Renal cortical epithelial cell (primary cell): ENCODE results near the gene ZC3HAV1L. TPM values are rescaled to one million over a fixed set of nuclear protein-coding genes. Genes with fewer than 3 reads are reported as not detected.
A peak's percentile ranks its signal among the peaks of the same experiment; 100 is the strongest.
"Not testable (repeated sequence)": the region's sequence is repeated elsewhere in the genome, so short reads cannot be mapped to it uniquely, and the experiment has no call there.

Source experiments
- DNase-seq: peaks from one replicate; pipeline ENCODE4 v3.0.0-alpha.2; 2011; ENCODE audit warnings: low read depth
- total RNA-seq: library from RNA; depleted of rRNA; stranded (reverse); fragments of >200 nt; gene quantifications from 2 replicates; pipeline ENCODE4 v1.2.3, GENCODE V29; 2014

ZC3HAV1L gene
- total RNA-seq, 1 donor from 2014 or later: 34.9 TPM

DNA sequence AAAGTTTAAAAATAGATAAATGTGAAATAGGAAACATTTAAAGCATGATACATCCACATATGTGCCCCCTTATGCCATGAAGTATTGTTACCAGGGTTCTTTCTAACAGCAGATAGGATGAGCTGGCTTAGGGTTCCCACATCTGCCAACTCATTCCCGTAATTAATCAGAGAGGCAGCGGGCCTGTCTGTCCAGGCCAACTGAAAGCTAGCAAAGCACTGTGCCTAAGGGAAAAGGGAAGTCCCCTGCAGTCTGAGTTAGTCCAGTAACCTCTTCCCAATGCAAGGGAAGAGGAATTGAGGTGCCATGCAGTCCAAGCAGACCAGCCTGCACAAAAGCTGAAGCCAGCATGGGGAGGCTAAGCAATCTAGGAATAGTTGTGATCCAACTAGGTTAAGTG is 18.3 kb upstream of the ZC3HAV1L start:
- no peak for DNase-seq

DNA sequence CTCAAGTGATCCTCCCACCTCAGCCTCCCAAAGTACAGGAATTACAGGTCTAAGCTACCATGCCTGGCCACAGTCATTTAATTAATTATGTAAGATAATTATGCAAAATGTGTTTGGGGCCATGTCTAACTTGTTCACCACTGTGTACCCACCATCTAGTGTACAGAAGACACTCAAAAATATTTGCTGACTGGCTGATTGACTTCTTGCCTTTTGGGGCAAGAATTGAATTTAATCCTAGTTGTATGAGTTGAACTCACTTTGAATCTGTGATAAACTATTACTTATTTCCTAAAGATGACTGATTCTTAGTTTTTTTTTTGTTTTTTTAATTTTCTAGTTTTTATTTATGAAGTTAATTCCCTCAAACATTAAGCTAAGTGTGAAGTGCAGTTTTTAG is 15.8 kb upstream of the ZC3HAV1L start:
- no peak for DNase-seq

DNA sequence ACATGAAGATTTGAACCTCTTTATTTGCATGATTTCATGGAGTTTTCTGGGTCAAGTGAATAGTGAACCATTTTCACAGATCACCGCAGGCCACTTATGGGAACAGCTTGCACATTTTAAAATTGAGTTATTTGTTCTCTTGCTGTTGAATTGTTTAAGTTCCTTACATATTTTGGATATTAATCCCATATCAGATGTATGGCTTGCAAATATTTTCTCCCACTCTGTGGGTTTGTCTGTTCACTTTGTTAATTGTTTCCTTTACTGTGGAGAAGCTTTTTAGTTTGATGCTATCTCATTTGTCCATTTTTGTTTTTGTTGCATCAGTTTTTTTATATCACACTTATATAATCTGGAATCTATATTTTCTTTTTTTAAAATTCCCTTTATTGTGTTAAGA is 14.1 kb upstream of the ZC3HAV1L start:
- no peak for DNase-seq

DNA sequence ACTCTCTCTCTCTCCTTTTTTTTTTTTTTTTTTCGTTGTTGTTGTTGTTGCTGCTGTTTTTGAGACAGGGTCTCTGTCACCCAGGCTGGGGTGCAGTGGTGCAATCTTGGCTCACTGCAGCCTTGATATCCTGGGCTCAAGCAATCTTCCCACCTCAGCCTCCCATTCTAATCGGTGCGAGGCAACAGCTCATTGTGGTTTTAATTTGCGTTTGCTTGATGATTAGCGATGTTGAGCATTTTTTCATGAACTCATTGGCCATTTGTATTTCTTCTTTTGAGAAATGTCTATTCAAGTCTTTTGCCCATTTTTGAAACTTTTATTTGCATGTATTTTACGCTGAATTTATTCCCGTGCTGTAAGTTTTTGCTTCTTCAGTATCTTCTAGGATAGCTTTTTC is 13.3 kb upstream of the ZC3HAV1L start:
- DNase-seq: no peak

DNA sequence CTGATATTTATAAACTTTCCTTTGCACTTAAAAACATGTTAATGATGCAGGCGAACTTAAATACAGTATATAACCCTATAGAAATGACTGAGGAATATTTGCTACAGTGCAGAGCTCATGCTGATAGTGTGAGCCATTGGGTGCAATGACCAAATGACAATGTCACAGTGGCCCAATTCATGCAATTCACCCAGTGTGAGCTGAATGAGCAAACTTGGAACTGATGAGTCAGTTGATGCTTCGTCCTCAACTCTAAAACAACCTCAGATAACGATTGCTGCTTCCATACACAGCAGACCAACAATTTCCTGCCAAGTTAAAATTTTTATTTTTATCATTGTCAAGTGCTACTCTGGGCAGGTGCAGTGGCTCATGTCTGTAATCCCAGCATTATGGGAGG is 12.1 kb upstream of the ZC3HAV1L start:
- no peak for DNase-seq

DNA sequence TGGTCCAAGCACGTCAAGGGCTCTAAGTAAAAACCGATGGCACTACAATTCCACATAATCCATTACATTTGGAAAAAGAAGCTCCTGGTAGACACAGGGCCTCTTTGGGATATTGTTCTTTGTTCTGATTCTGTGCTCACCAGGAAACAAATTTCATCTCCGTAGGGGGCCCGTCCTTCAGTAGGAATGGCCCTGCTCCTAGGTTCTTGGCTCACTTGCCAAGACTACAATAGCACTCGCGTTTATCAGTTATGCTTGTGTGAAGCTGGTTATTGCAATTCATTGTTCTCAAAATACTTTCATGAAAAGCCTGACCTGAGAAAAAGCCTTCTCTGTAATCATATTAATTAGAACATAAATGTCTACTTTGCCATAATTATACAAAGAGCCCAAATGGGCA is 10.3 kb upstream of the ZC3HAV1L start:
- DNase-seq: no peak

DNA sequence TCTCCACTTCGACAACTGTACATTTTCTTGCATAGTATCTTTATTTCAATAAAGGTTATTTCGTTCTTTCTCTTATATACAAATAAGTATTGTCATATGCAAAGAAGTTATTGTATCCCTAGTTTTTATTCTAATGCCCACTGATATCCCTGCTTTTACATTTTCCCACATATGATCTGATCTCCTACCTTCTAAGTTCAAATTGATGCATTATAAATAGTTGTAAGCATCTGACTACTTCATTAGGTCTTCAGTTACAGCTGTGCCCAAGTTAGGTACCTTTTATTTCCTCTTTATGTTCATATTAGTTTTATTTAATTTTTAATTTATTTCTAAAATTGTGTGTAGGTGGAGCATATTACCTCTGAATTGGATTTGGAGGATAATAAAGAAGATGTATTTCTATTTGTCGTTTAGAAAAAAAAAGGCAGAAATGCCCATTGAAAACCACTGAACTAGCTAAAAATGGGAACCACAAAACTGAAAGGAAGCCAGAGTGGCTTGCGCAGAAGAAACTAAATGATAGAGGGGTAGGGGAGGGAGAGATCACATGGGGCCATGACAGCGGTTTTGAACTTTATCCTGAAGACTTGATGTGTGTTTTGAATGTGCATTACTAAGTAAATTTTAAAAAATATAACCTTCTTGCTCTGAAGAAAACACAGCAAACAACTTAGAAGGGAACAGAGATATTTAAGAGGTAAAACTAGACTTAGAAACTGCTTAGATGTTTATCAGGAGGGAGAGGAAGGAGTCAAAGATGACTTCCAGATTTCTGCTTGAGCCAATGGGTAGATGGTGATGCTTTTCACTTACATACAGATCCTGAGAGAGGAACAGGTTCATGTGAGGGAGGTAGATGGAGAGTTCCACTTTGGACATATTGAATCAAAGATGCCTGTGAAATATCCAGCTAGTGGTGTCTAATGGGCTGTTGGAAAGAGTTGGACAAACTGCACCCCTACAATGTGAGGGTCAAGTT is 9.3 kb upstream of the ZC3HAV1L start:
- no peak for DNase-seq

DNA sequence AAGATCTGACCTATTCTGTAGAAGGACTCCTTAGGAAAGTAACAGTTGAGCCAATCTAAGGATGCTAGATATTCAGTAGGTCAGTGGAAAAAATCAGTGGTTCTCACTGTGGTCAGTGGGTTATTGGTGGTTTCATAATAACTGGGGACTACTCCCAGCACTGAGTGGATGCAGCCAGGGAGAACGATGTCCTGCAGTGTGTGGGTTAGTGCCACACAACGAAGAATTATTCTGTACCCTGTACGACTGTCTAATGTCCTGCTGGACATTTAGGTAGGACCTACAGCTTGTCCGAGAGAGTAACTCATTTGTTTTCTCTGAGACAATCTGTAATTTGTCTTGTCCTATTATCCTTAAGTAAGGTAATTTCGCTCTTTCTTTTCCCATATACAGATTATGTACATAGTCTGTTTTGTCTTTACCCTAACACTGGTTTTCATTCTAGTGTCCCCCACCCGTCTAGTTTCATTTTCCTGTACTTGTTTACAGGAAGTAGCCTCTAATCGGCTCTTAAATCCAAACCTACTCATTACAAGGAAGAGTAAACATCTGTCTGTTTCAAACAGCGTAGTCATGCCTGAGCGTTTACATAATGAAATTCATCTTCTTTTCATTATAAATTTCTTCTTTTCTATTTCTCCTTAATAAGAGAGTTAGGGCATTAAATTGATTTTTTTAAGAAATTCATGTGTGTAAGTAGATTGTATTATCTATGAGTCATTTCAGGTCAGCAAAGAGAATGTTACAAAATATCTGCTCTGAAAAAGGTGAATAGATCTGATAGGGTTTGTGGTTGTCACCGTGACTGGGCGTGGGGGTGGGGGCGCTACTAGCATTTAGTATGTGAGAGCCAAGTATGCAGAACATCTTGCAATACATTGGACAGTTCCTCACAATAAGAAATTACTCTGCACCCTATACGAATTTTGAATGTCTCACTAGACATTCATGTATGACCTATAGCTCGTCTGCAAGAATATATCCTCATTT is 8.3 kb upstream of the ZC3HAV1L start:
- no peak for DNase-seq

DNA sequence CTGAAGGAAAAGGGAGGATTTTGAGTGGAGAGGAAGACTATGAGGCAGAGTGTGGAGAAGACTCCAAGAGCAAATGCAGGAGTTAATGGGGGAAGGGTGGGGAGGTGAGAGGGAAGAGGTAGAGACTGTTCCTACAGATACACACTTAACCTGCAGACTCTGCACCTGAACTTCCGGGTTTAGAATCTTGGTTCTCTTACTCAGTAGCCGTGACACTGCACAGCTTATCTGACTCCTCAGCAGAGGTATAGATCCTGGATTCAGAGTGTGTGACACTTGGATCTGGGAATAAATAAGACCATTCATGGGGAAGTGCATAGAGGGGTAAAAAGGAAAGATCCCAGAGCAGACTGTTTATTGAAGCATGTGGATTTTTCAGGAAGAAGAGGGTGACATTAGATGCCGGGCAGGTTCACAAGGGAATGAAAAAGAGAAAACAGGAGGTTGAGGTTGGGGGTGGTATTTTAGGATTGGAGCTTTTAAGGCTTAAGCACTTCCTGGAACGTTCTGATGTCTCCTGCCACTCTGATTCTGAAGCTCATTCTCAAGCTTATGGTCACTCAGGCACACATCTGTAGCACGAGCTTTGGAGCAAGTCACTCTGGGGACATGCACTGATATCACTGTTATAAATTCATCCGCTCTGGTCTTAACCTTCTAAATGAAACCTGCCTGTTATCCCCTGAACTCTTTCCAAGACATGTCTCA is 5.7 kb upstream of the ZC3HAV1L start:
- DNase-seq: no peak

DNA sequence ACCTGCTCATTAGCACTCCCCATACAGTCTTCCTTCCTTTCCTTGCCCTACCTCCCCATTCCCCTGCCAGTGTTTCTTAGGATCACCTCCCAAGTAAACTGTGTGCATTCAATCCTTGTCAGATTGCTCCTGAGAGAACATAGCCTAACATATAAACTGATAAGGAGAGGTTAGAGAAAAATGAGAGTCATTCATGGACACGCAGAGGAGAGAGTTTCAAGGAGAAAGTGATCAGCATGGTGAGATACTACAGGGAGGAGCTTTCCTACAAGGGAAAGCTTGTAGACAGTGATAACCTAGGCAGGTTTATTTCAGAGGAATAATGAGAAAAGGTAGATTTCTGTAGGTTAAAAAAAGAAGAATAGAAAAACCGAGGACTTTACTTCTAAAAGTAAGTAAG is 2.8 kb upstream of the ZC3HAV1L start:
- DNase-seq: no peak

DNA sequence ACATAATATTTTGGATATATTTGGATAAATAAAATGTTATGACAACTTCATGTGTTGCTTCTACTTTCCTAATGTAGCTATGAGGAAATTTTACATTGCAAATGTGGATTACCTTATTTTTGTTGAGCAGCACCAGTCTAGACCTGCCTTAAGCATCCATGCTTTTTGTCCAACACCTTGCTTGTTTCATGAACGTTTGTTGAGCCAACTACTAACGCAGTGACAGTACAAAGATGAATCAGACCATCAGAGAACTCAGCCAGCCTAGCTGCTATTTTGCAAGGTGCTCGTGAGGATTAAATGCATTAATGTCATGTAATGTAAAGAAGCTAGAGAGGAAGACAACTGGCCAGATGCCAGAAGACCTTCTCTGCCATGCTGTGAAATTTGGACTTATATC is 1.1 kb upstream of the ZC3HAV1L start:
- no peak for DNase-seq

DNA sequence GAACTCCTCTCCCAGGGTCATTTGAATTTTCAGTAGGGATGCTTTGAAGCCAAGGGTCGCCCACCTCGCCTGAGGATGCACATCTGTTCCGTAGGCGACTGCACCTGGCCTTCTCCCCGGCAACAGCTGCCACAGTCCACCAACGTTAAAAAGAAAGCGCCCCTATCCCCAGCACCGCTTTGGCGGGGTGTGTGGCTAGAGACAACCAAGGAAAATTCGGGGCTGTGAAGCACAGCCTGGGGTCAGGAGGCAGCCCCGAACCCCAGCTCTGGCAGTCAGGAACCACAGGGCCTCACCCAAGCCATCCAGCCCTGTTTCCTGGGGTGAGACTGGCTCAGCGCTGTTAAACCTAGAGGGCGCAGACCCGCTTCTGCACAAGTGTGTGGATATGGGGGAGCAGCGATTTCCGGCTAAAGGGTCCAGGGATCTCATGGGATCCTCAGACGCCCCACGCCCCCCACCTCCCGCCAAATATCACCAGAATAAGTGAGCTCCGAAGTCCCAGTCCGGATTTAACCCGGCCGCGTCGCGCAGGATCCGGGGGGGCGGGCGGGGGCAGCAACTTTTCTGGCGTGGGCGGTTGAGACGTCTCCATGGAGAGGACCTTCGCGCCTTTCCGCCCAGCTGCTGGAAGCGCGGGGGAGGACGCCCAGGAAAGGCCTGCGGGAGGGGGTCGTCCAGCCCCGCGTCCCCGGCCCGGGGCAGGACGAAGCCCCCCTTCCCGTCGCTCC is 822 bp downstream of the ZC3HAV1L start:
- no peak for DNase-seq

DNA sequence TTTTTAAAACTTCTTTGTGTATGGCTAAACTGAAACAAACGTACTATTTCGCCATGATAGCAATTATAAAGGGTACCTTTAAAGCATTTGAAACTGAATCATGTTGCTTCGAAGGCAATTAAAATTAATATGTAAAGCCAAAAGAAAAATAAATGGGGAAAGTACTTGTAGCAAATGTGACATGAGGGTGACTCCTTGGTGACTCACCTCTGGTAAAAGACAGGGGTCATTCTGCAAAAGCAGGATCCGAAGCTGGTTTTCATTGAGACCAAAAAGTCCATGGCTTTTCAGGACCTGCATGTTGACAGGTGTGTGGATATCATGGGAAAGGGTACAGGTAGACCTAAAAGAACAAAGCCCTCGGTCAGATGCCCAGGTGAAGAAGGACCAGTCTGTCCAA is 1.5 kb downstream of the ZC3HAV1L start:
- DNase-seq: peak; percentile 41

DNA sequence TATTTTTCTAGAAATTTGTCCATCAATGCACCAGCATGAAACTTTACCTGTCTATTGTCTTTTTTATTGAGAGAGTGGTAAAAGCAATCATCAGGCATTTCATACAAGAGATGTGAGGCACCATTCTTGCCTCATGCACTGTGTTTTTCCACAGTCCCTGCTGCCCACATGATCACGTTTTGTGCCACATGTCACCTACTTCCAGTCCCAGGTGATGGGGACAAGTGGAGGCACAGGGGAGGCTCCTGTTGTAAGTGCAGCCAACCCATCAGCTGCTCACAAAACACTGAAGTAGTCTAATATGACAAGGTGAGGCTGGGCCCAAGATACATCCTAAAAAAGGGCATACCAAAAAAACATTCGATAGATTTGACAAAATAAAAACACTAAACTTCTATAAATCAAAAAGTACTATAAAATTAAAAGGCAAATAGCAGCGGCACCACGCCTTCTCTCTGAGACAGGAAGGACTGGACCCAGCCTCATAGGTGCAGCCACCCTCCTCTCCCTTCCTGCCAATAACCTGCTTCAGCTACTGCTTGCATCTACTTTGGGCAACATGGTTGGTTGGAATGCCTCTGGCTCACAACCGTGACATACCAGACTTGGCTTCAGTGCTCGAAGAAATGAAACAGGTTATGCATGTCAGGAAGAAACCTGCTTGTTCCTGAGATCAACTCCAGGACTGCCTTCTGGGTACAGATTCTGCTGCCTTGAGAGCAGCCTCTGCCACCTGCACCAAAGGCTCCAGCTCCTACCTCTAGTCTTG is 2.3 kb downstream of the ZC3HAV1L start:
- DNase-seq: peak; percentile 85

DNA sequence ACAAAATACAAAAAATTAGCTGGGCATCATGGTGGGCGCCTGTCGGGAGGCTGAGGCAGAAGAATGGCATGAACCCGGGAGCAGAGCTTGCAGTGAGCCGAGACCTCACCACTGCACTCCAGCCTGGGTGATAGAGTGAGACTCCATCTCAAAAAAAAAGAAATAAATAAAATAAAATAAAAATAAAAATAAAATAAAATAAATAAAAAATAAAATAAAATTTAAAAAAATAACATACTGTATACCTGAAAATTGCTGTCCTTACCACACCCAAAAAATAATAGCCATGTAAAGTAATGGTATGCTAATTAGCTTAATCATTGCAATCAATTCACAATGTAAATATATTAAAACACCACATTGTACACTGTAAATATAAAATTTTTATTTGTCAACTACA is 3.4 kb downstream of the ZC3HAV1L start:
- no peak for DNase-seq

DNA sequence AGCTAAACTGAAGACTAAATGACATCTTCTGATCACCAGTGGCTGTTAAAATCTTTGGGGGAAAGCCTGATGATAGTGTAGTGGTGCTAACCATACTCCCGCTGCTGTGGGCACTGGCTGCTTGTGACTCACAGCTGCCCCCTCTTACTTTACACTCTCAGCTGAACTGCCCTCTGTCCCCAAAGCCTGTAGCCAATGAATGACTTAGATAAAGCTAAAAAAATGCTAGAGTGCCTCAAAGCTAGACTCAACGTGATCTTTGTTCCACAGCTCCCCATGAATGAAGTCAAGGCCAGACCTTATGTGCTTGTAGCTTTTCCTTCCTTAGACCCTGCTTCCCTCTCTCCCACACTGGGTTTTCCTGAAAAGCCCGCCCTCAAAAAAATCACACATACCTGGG is 6.5 kb downstream of the ZC3HAV1L start:
- DNase-seq: no peak

DNA sequence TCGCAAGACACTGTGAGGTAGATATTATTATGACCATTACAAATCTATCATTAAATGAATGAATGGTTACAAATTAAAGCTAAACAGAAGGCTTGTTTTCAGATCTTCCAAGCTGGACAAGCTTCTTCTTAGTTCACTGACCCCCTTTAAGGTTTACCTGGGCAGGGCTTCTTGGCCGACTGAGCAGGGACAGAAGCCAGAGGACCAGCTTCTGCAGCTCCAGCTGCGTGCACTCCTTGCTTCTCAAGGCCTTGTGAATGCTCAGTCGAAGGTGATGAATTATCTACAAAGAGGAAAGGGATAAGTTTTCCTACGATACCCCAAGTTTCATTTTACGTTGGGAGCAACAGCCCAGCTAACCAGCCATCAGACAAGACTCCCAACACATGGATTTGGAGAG is 9.3 kb downstream of the ZC3HAV1L start:
- no peak for DNase-seq

DNA sequence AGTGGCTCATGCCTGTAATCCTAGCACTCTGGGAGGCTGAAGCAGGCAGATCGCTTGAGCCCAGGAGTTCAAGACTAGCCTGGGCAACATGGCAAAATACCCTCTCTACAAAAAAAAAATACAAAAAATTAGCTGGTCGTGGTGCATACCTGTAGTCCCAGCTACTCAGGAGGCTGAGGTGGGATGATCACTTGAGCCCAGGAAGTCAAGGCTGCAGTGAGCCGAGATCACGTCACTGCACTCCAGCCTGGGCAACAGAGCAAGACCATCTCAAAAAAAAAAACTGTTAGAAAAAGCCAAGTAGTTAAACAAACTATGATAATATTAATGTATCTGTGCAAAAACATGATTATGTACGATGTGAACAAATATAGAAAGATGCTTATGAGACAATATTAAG is 10.0 kb downstream of the ZC3HAV1L start:
- DNase-seq: not testable (repeated sequence)

DNA sequence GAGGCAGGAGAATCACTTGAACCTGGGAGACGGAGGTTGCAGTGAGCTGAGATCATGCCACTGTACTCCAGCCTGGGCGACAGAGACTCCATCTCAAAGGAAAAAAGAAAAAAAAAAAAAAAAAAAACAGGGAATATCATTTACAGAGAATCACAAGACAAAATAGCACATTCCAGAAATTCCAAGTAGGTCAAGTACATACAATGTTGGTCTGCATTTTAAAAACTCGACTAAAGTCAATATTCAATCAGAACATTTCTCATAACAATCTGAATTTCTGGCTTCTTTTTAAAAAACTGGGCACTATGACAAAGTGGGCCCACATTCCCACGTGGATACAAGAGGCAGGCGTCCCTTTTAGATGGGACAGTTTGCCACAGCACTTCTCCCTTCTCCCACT is 12.8 kb downstream of the ZC3HAV1L start:
- peak; percentile 18 for DNase-seq

DNA sequence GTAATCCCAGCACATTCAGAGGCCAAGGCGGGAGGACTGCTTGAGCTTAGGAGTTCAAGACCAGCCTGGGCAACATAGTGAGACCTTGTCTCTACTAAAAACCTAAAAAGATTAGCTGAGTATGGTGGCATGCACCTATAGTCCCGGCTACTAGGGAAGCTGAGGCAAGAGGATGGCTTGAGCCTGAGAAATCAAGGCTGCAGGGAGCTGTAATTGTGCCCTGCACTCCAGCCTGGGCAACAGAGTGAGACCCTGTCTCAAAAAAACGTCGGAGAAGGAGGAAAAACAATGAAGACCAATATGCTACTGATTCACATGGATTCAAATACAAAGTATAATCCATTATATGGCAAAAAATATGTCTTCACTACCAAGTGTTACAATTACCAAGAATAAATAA is 13.6 kb downstream of the ZC3HAV1L start:
- no peak for DNase-seq
